ENCODE data around the gene OSBPL10.
A peak's percentile ranks its signal among the peaks of the same experiment; 100 is the strongest.
"Not testable (repeated sequence)": the region's sequence is repeated elsewhere in the genome, so short reads cannot be mapped to it uniquely, and the experiment has no call there.

The OSBPL10 gene

GRCh38 chr3:31981206-31982181 lies at the start of gene OSBPL10, which contains the start of gene ZNF860:
Gene OSBPL10, minus strand, starts transcription at chr3:31981262. Its CDS starts 83 bp downstream, at chr3:31981179.
Gene ZNF860, plus strand, starts transcription at chr3:31981750. Its CDS starts 7,330 bp downstream, at chr3:31989080.
- DNase-seq (ENCODE audit: low read depth), result peak; percentile 88

- DNase-seq (ENCODE audit: low read depth), result no peak
These were observed 45.5 kb upstream of the OSBPL10 start for GRCh38 chr3:32026593-32026992.

GRCh38 chr3:32022947-32023346 lies 41.9 kb upstream of the OSBPL10 start:
- no peak for DNase-seq (ENCODE audit: low read depth)

GRCh38 chr3:32021748-32022147 lies 40.7 kb upstream of the OSBPL10 start:
- DNase-seq (ENCODE audit: low read depth), result no peak

GRCh38 chr3:32021155-32021554 lies 40.1 kb upstream of the OSBPL10 start:
- DNase-seq (ENCODE audit: low read depth), result no peak

GRCh38 chr3:32018757-32019564 lies 37.9 kb upstream of the OSBPL10 start:
- DNase-seq (ENCODE audit: low read depth), result peak; percentile 43

GRCh38 chr3:32017286-32017685 lies 36.2 kb upstream of the OSBPL10 start:
- DNase-seq (ENCODE audit: low read depth), result no peak

DNA sequence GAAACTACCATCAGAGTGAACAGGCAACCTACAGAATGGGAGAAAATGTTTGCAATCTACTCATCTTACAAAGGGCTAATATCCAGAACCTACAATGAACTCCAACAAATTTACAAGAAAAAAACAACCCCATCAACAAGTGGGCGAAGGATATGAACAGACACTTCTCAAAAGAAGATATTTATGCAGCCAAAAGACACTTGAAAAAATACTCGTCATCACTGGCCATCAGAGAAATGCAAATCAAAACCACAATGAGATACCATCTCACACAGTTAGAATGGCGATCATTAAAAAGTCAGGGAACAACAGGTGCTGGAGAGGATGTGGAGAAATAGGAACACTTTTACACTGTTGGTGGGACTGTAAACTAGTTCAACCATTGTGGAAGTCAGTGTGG lies 34.6 kb upstream of the OSBPL10 start:
- not testable (repeated sequence) for DNase-seq (ENCODE audit: low read depth)

DNA sequence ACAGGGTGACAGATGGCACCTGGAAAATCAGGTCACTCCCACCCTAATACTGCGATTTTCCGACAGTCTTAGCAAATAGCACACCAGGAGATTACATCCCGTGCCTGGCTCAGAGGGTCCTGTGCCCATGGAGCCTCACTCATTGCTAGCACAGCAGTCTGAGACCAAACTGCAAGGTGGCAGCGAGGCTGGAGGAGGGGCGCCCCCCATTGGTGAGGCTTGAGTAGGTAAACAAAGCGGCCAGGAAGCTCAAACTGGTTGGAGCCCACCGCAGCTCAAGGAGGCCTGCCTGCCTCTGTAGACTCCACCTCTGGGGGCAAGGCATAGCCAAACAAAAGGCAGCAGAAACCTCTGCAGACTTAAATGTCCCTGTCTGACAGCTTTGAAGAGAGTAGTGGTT lies 29.6 kb upstream of the OSBPL10 start:
- not testable (repeated sequence) for DNase-seq (ENCODE audit: low read depth)

- no peak for DNase-seq (ENCODE audit: low read depth)
These were observed 28.9 kb upstream of the OSBPL10 start for GRCh38 chr3:32009957-32010356.

GRCh38 chr3:32009101-32009500 lies 28.0 kb upstream of the OSBPL10 start:
- DNase-seq (ENCODE audit: low read depth), result no peak

DNA sequence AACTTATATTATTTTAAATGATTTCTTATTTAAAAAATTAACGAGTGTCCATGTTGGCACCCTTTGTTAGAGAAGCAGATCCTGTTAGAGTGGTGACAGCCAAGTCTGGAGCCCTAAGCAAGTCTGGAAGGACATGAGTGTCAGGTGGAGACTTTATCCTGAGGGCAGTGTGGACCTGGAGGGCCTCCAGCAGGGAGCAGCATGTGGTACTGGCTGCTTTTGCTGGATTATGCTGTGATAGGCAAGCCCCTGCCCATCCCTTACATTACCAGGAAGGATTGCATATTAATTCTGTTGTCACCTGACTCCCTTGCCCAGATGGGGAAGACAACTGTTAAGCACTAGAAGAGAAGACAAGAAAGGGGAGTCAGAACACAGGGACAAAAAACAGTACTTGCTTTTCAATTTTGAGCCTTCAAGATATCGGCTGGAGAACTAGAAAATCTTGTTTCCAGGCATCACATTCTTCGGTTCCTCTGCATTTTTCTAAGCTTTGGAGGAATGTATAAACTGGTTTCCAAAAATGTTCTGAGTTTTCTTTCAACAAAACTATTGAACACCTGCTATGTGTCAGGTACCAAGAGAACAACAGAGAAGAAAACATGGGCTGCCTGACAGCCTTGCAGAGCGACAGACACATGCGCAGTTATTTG lies 23.2 kb upstream of the OSBPL10 start:
- DNase-seq (ENCODE audit: low read depth), result no peak

GRCh38 chr3:32003380-32003779 lies 22.3 kb upstream of the OSBPL10 start:
- no peak for DNase-seq (ENCODE audit: low read depth)

GRCh38 chr3:32002561-32003368 lies 21.7 kb upstream of the OSBPL10 start:
- DNase-seq (ENCODE audit: low read depth), result no peak

DNA sequence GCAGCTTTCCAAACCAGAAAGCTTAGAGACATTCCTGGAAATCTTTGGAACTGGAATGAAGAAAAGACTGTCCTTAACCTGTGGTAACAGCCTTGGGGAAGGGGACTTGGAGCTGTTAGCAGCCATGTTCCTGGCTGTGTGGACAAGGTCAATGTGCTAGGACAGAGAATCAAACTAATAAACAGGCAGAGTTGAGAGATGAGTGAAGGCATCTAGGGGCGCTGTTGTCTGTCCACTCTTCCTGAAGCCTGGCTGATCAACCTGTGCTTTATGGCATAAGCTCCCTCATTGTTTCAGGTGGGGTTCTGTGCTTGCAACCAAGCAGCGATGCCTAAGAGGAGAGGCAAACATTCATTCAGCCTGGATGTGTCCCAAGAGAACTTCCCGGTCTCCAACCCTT lies 19.8 kb upstream of the OSBPL10 start:
- DNase-seq (ENCODE audit: low read depth), result no peak

- DNase-seq (ENCODE audit: low read depth), result no peak
These were observed 18.9 kb upstream of the OSBPL10 start for GRCh38 chr3:31999907-32000439.

GRCh38 chr3:31997500-31997899 lies 16.4 kb upstream of the OSBPL10 start:
- DNase-seq (ENCODE audit: low read depth), result no peak

- DNase-seq (ENCODE audit: low read depth), result no peak
These were observed 15.1 kb upstream of the OSBPL10 start for GRCh38 chr3:31996195-31996594.

DNA sequence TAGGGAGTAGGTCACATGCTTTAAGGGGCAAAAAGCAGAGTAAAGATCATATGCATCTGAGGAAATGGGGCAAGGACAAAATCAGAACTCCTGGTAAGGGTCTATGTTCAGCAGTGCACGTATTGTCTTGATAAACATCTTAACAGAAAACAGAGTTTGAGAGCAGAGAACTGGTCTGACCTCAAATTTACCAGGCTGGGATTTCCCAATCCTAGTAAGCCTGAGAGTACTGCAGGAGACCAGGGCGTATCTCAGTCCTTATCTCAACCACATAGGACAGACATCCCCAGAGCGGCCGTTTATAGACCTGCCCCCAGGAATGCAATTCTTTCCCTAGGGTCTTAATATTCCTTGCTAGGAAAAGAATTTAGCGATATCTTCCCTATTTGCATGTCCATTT lies 14.0 kb upstream of the OSBPL10 start:
- DNase-seq (ENCODE audit: low read depth), result not testable (repeated sequence)

DNA sequence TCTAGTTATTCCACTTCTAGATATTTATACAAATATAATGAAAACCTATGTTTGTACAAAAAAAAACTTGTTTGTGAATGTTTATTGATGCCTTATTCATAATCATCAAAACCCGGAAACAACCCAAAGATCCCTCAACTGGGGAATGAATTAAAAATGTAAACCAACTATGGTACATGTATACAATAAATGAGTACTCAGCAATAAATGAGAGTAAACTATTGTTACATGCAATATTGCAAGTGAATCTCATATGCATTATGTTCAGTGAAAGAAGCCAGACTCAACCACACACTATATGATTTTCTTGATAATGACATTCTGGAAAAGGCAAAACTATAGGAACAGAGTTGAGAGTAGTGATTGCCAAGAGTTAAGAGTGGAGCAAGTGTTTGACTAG lies 12.8 kb upstream of the OSBPL10 start:
- DNase-seq (ENCODE audit: low read depth), result no peak

DNA sequence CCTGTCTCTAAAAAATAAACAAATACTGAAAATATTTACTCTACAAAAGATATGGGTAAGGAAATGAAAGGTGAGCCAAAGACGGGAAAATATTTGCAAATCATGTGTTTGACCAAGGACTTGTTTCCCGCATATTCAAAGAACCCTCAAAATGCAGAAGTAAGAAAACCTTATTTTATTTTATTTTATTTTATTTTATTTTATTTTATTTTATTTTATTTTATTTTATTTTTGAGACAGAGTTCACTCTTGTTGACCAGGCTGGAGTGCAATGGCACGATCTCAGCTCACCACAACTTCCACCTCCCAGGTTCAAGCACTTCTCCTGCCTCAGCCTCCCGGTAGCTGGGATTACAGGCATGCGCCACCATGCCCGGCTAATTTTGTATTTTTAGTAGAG lies 11.9 kb upstream of the OSBPL10 start:
- DNase-seq (ENCODE audit: low read depth), result not testable (repeated sequence)

All from fibroblast of the conjunctiva (primary cell).